GM23338 (cell line): Measurements from ENCODE around the gene RBM19. TPM values are rescaled to one million over a fixed set of nuclear protein-coding genes. Genes with fewer than 3 reads are reported as not detected.

Experiments used
- ATAC-seq: fragments of 200-7000 bp; cut with Tn5 transposase; 3 replicates; pipeline ENCODE4 v1.9.1; 2020
- DNase-seq: peaks from one replicate; pipeline ENCODE4 v3.0.0-alpha.2; 2015; ENCODE audit warnings: low spot score
- H2AFZ ChIP-seq: fragments of 200-600 bp; sonication (generic); 2 replicates; pipeline ENCODE4 v1.8.0; 2016; ENCODE audit warnings: antibody characterized with exemption, mild to moderate bottlenecking, moderate library complexity
- H3F3A ChIP-seq: fragments of 200-600 bp; sonication (generic); replicated peaks from 2 replicates; pipeline ENCODE4 v1.8.0; 2017; ENCODE audit warnings: antibody characterized with exemption, mixed run types, low read depth
- H3K27ac ChIP-seq: fragments of 200-600 bp; sonication (generic); 2 replicates; pipeline ENCODE4 v1.6.1; 2016; ENCODE audit warnings: low read depth
- H3K27me3 ChIP-seq: fragments of 200-600 bp; sonication (generic); 2 replicates; pipeline ENCODE4 v1.8.0; 2016; ENCODE audit warnings: mild to moderate bottlenecking, mixed run types, moderate library complexity; ENCODE audit not compliant: insufficient read depth
- H3K36me3 ChIP-seq: fragments of 200-600 bp; sonication (generic); 2 replicates; pipeline ENCODE4 v1.8.0; 2016; ENCODE audit warnings: mild to moderate bottlenecking; ENCODE audit not compliant: insufficient read depth
- H3K4me1 ChIP-seq: fragments of 200-600 bp; sonication (generic); 2 replicates; pipeline ENCODE4 v1.8.0; 2016; ENCODE audit warnings: mild to moderate bottlenecking, moderate library complexity; ENCODE audit not compliant: insufficient read depth
- H3K4me2 ChIP-seq: fragments of 200-600 bp; sonication (generic); 2 replicates; pipeline ENCODE4 v1.7.1; 2017; ENCODE audit warnings: mixed run types
- H3K4me3 ChIP-seq: fragments of 200-600 bp; sonication (generic); 2 replicates; pipeline ENCODE4 v1.6.1; 2016; ENCODE audit warnings: mixed run types
- H3K79me2 ChIP-seq: fragments of 200-600 bp; sonication (generic); replicated peaks from 2 replicates; pipeline ENCODE4 v1.8.0; 2017; ENCODE audit warnings: mild to moderate bottlenecking; ENCODE audit not compliant: insufficient read depth
- H3K9me2 ChIP-seq: fragments of 200-600 bp; sonication (generic); 2 replicates; pipeline ENCODE4 v1.8.0; 2017; ENCODE audit not compliant: insufficient read depth
- H4K20me1 ChIP-seq: fragments of 200-600 bp; sonication (generic); replicated peaks from 2 replicates; pipeline ENCODE4 v1.8.0; 2017; ENCODE audit warnings: mild to moderate bottlenecking; ENCODE audit not compliant: insufficient read depth
- H3K27ac Mint-ChIP-seq: 2 replicates; pipeline ENCODE4 v1.8.0; 2020; ENCODE audit warnings: inconsistent platforms, mild to moderate bottlenecking, moderate library complexity, mixed read lengths
- H3K27me3 Mint-ChIP-seq: 3 replicates; pipeline ENCODE4 v1.8.0; 2022; ENCODE audit warnings: low read depth, mild to moderate bottlenecking, moderate library complexity, mixed read lengths, inconsistent platforms; ENCODE audit not compliant: insufficient read depth, poor library complexity
- H3K36me3 Mint-ChIP-seq: 3 replicates; pipeline ENCODE4 v1.8.0; 2021; ENCODE audit warnings: low read depth, mild to moderate bottlenecking, inconsistent platforms, moderate library complexity, mixed read lengths
- H3K4me1 Mint-ChIP-seq: 3 replicates; pipeline ENCODE4 v1.8.0; 2020; ENCODE audit warnings: mild to moderate bottlenecking, inconsistent platforms, mixed read lengths
- H3K4me3 Mint-ChIP-seq: 3 replicates; pipeline ENCODE4 v1.8.0; 2021; ENCODE audit warnings: moderate library complexity, mild to moderate bottlenecking, inconsistent platforms, mixed read lengths
- H3K9me3 Mint-ChIP-seq: 3 replicates; pipeline ENCODE4 v1.8.0; 2020; ENCODE audit warnings: moderate library complexity, mild to moderate bottlenecking, inconsistent platforms, mixed read lengths
- CREB1 ChIP-seq: fragments of 250-450 bp; sonication (Bioruptor Pico); IDR thresholded peaks from 2 replicates; pipeline ENCODE4 v1.5.0; 2020; ENCODE audit warnings: low read depth, mild to moderate bottlenecking, moderate library complexity
- EZH2 ChIP-seq: fragments of 200-600 bp; sonication (generic); IDR thresholded peaks from one replicate; pipeline ENCODE4 v1.8.0; 2017; ENCODE audit warnings: antibody characterized with exemption, mild to moderate bottlenecking, low read depth; ENCODE audit not compliant: unreplicated experiment
- EZH2phosphoT487 ChIP-seq: fragments of 200-600 bp; sonication (generic); IDR thresholded peaks from one replicate; pipeline ENCODE4 v1.8.1; 2018; ENCODE audit warnings: antibody characterized with exemption; ENCODE audit not compliant: unreplicated experiment
- NANOG ChIP-seq: IDR thresholded peaks from 2 replicates; pipeline ENCODE4 v1.6.1; 2016; ENCODE audit warnings: antibody characterized with exemption, borderline replicate concordance
- STAT1 ChIP-seq: IDR thresholded peaks from one replicate; pipeline ENCODE4 v1.6.1; 2016; ENCODE audit warnings: antibody characterized with exemption; ENCODE audit not compliant: unreplicated experiment
- ZNF114 ChIP-seq: fragments of 250-450 bp; sonication (Bioruptor Pico); IDR thresholded peaks from 2 replicates; pipeline ENCODE4 v1.5.0; 2020; ENCODE audit warnings: mild to moderate bottlenecking, moderate library complexity
- ZNF331 ChIP-seq: fragments of 250-450 bp; sonication (Bioruptor Pico); IDR thresholded peaks from 2 replicates; pipeline ENCODE4 v1.5.0; 2020; ENCODE audit warnings: low read depth, mild to moderate bottlenecking, moderate library complexity
- polyA plus RNA-seq: library from polyadenylated mRNA; unstranded; fragments of >200 nt; fragmentation: Nextera tagmentation; extraction: Ambion mirVana; gene quantifications from 2 replicates; pipeline ENCODE4 v1.2.1, GENCODE V29; 2016
- total RNA-seq: library from RNA; depleted of rRNA; stranded (reverse); fragments of >200 nt; shearing (Covaris generic); gene quantifications from 2 replicates; pipeline ENCODE4 v1.2.3, GENCODE V29; 2014
- TF ChIP-seq, protein P1 (sequence below): fragments of 250-450 bp; sonication (Bioruptor Pico); IDR thresholded peaks from 2 replicates; pipeline ENCODE4 v1.5.0; 2020; ENCODE audit warnings: mild to moderate bottlenecking, moderate library complexity
- TF ChIP-seq, protein P2 (sequence below): IDR thresholded peaks from one replicate; pipeline ENCODE4 v1.6.1; 2018; ENCODE audit warnings: antibody characterized with exemption; ENCODE audit not compliant: unreplicated experiment
- TF ChIP-seq, protein P3 (sequence below): IDR thresholded peaks from 2 replicates; pipeline ENCODE4 v1.6.1; 2016; ENCODE audit warnings: antibody characterized with exemption
- TF ChIP-seq, protein P4 (sequence below), 2 experiments: fragments of 200-600 bp in 1 of 2; sonication (generic) in 1 of 2; conservative IDR thresholded peaks; 2 replicates each; pipeline versions ENCODE4 v1.5.1 to v1.6.1; 2016 to 2017; ENCODE audit warnings: antibody characterized with exemption in 2 of 2, low read depth in 2 of 2, mild to moderate bottlenecking in 2 of 2, moderate library complexity in 1 of 2

RBM19 gene
- total and polyA plus RNA-seq, 2 experiments from 2014 or later = 43.4 to 56.7 TPM

DNA sequence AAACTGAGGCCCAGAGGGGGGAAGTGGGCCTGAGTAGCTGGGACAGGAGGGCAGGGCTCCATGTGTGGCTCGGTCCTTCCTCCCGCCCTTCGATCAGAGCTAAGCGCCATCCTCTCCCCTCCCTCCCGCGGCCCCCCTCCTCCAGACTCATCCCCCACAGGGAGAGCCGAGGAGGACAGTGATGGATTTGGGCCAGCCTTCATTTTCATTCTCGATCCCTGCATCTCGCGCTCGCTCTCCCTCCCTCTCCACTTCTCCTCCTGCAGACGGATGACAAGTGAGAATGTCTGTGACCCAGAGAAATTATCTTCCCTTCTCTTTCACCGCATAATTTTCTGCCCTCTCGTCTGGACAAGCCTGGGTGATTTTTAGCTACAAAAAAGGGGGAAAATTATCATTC is 183.3 kb downstream of the RBM19 start (continued):
- TF ChIP-seq, protein P1, sequence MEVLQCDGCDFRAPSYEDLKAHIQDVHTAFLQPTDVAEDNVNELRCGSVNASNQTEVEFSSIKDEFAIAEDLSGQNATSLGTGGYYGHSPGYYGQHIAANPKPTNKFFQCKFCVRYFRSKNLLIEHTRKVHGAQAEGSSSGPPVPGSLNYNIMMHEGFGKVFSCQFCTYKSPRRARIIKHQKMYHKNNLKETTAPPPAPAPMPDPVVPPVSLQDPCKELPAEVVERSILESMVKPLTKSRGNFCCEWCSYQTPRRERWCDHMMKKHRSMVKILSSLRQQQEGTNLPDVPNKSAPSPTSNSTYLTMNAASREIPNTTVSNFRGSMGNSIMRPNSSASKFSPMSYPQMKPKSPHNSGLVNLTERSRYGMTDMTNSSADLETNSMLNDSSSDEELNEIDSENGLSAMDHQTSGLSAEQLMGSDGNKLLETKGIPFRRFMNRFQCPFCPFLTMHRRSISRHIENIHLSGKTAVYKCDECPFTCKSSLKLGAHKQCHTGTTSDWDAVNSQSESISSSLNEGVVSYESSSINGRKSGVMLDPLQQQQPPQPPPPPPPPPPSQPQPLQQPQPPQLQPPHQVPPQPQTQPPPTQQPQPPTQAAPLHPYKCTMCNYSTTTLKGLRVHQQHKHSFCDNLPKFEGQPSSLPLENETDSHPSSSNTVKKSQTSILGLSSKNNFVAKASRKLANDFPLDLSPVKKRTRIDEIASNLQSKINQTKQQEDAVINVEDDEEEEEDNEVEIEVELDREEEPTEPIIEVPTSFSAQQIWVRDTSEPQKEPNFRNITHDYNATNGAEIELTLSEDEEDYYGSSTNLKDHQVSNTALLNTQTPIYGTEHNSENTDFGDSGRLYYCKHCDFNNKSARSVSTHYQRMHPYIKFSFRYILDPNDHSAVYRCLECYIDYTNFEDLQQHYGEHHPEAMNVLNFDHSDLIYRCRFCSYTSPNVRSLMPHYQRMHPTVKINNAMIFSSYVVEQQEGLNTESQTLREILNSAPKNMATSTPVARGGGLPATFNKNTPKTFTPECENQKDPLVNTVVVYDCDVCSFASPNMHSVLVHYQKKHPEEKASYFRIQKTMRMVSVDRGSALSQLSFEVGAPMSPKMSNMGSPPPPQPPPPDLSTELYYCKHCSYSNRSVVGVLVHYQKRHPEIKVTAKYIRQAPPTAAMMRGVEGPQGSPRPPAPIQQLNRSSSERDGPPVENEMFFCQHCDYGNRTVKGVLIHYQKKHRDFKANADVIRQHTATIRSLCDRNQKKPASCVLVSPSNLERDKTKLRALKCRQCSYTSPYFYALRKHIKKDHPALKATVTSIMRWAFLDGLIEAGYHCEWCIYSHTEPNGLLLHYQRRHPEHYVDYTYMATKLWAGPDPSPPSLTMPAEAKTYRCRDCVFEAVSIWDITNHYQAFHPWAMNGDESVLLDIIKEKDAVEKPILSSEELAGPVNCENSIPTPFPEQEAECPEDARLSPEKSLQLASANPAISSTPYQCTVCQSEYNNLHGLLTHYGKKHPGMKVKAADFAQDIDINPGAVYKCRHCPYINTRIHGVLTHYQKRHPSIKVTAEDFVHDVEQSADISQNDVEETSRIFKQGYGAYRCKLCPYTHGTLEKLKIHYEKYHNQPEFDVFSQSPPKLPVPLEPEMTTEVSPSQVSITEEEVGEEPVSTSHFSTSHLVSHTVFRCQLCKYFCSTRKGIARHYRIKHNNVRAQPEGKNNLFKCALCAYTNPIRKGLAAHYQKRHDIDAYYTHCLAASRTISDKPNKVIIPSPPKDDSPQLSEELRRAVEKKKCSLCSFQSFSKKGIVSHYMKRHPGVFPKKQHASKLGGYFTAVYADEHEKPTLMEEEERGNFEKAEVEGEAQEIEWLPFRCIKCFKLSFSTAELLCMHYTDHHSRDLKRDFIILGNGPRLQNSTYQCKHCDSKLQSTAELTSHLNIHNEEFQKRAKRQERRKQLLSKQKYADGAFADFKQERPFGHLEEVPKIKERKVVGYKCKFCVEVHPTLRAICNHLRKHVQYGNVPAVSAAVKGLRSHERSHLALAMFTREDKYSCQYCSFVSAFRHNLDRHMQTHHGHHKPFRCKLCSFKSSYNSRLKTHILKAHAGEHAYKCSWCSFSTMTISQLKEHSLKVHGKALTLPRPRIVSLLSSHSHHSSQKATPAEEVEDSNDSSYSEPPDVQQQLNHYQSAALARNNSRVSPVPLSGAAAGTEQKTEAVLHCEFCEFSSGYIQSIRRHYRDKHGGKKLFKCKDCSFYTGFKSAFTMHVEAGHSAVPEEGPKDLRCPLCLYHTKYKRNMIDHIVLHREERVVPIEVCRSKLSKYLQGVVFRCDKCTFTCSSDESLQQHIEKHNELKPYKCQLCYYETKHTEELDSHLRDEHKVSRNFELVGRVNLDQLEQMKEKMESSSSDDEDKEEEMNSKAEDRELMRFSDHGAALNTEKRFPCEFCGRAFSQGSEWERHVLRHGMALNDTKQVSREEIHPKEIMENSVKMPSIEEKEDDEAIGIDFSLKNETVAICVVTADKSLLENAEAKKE (CRISPR knock-in tag) = no peak
- TF ChIP-seq CREB1 (no peak), ZNF114 (CRISPR knock-in tag) (no peak)

DNA sequence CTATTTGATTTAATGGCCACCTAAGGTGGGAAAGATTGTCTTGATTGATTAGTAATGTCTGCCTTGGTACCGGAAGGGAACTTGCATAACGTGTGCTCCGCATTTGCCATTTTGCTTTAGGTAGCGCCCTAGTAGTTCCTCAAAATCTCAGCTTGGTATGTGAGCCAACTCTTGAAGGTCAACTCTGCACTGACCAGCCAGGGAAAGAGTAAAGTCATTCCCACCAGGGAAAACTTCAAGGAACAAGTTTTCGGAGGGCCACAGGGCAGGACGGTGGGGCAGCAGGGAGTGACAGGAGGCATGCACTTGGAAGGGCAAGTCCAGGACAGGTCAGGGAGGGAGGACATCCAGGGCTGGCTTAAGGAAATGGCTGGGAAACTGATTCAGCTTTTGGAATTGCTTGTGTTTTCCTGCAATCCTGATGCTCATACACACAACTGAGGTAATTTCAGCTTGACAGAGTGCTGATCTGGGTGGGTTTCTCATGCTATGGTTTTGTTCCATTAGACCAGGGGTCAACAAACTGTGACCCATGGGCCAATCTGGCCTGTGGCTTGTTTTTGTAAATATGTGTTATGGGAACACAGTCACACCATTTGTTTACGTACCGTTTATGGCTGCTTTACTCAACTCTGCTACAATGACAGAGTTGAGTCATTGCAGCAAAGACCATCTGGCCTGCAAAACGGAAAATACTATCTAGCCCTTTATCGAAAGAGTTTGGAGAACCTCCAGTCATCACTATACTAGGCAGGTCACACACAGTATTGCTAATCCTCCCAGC is 184.5 kb downstream of the RBM19 start:
- Mint-ChIP-seq H3K4me1 (peaks cover 8% of the 10 kb centered on the region), H3K27ac (no peak overlapping the region), H3K27me3 (peaks cover 9% of the 10 kb centered on the region), H3K9me3 (peaks cover 11% of the 10 kb centered on the region), H3K4me3 (no peak overlapping the region), H3K36me3 (no peaks in the 10 kb centered on the region)
- 0 out of 2 replicates have a peak, but pooled peaks cover 5% of the 10 kb centered on the region for H3K27me3 ChIP-seq
- no peaks in the 10 kb centered on the region for H3F3A ChIP-seq
- H3K4me3 ChIP-seq = no peak overlapping the region
- H2AFZ ChIP-seq = no peak overlapping the region
- H3K79me2 ChIP-seq = no peaks in the 10 kb centered on the region
- no peaks in the 10 kb centered on the region for H3K4me1 ChIP-seq
- H3K9me2 ChIP-seq = no peaks in the 10 kb centered on the region
- DNase-seq (peak; percentile 46), ATAC-seq (no peak)
- H4K20me1 ChIP-seq = no peaks in the 10 kb centered on the region
- H3K4me2 ChIP-seq = no peak overlapping the region
- H3K27ac ChIP-seq = no peak overlapping the region
- no peaks in the 10 kb centered on the region for H3K36me3 ChIP-seq
- TF ChIP-seq STAT1 (no peak), NANOG (no peak), ZNF331 (no peak), EZH2phosphoT487 (no peak), EZH2 (no peak), ZNF114 (CRISPR knock-in tag) (no peak)
- TF ChIP-seq, protein P2, sequence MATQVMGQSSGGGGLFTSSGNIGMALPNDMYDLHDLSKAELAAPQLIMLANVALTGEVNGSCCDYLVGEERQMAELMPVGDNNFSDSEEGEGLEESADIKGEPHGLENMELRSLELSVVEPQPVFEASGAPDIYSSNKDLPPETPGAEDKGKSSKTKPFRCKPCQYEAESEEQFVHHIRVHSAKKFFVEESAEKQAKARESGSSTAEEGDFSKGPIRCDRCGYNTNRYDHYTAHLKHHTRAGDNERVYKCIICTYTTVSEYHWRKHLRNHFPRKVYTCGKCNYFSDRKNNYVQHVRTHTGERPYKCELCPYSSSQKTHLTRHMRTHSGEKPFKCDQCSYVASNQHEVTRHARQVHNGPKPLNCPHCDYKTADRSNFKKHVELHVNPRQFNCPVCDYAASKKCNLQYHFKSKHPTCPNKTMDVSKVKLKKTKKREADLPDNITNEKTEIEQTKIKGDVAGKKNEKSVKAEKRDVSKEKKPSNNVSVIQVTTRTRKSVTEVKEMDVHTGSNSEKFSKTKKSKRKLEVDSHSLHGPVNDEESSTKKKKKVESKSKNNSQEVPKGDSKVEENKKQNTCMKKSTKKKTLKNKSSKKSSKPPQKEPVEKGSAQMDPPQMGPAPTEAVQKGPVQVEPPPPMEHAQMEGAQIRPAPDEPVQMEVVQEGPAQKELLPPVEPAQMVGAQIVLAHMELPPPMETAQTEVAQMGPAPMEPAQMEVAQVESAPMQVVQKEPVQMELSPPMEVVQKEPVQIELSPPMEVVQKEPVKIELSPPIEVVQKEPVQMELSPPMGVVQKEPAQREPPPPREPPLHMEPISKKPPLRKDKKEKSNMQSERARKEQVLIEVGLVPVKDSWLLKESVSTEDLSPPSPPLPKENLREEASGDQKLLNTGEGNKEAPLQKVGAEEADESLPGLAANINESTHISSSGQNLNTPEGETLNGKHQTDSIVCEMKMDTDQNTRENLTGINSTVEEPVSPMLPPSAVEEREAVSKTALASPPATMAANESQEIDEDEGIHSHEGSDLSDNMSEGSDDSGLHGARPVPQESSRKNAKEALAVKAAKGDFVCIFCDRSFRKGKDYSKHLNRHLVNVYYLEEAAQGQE = no peak
- TF ChIP-seq, protein P3, sequence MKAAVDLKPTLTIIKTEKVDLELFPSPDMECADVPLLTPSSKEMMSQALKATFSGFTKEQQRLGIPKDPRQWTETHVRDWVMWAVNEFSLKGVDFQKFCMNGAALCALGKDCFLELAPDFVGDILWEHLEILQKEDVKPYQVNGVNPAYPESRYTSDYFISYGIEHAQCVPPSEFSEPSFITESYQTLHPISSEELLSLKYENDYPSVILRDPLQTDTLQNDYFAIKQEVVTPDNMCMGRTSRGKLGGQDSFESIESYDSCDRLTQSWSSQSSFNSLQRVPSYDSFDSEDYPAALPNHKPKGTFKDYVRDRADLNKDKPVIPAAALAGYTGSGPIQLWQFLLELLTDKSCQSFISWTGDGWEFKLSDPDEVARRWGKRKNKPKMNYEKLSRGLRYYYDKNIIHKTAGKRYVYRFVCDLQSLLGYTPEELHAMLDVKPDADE = no peak
- TF ChIP-seq, protein P4, sequence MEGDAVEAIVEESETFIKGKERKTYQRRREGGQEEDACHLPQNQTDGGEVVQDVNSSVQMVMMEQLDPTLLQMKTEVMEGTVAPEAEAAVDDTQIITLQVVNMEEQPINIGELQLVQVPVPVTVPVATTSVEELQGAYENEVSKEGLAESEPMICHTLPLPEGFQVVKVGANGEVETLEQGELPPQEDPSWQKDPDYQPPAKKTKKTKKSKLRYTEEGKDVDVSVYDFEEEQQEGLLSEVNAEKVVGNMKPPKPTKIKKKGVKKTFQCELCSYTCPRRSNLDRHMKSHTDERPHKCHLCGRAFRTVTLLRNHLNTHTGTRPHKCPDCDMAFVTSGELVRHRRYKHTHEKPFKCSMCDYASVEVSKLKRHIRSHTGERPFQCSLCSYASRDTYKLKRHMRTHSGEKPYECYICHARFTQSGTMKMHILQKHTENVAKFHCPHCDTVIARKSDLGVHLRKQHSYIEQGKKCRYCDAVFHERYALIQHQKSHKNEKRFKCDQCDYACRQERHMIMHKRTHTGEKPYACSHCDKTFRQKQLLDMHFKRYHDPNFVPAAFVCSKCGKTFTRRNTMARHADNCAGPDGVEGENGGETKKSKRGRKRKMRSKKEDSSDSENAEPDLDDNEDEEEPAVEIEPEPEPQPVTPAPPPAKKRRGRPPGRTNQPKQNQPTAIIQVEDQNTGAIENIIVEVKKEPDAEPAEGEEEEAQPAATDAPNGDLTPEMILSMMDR (conservative IDR thresholded peaks at IDR 0.05; ENCODE audit: low read depth in 2 of 2) = no peak
